Fibroblast of lung (primary cell): Measurements from ENCODE around the gene ZNF143.

Source experiments
- EZH2 ChIP-seq: IDR thresholded peaks from 2 replicates; pipeline ENCODE4 v1.5.1; 2012; ENCODE audit warnings: low read length, control low read depth, mild to moderate bottlenecking; ENCODE audit errors: missing control alignments
- TF ChIP-seq, protein P1 (sequence below), 2 donors: IDR thresholded peaks in 1 of 2; conservative IDR thresholded peaks in 1 of 2; 1 replicate in 1 of 2; 2 replicates in 1 of 2; pipeline ENCODE4 v1.5.1; 2011 to 2012; ENCODE audit warnings: low read length in 2 of 2, control low read depth in 1 of 2, inconsistent platforms in 1 of 2, low read depth in 1 of 2, mild to moderate bottlenecking in 1 of 2

DNA sequence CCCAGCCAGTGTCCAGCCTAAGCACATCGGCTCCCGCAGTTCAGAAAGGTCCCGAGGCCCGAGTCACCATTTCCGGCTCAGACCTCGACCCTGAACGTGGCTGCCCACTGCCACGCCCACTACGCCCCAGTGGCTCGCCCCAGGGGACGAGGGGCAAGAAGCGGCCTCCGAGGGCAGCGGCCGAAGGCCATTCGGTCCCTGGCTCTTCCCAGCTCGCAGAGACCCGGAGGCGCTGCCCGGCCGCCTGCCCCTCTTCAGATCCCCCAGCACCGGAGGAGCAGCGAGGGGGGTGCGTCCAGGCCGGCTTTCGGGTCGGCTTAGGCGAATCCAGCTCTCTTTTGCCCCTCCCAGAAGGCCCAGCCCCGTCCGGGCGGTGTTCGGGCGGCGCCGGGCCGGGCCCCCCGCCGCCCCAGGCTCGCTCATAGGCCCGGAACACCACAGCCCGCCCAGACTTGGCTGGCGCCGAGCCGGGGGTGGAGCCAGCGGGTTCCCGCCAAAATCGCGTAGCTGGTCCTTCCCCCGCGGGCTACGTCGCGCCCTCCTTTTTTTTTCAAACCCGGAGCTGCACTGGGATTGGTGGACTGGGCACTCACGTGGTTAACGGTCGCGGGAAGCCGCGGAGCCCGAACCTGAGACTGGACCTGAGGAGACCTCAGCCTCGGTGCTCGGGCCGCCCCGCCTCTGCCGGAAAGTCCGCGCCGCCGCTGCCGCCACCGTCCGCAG is 112.4 kb downstream of the ZNF143 start, which contains the start of gene WEE1:
- TF ChIP-seq, protein P1, sequence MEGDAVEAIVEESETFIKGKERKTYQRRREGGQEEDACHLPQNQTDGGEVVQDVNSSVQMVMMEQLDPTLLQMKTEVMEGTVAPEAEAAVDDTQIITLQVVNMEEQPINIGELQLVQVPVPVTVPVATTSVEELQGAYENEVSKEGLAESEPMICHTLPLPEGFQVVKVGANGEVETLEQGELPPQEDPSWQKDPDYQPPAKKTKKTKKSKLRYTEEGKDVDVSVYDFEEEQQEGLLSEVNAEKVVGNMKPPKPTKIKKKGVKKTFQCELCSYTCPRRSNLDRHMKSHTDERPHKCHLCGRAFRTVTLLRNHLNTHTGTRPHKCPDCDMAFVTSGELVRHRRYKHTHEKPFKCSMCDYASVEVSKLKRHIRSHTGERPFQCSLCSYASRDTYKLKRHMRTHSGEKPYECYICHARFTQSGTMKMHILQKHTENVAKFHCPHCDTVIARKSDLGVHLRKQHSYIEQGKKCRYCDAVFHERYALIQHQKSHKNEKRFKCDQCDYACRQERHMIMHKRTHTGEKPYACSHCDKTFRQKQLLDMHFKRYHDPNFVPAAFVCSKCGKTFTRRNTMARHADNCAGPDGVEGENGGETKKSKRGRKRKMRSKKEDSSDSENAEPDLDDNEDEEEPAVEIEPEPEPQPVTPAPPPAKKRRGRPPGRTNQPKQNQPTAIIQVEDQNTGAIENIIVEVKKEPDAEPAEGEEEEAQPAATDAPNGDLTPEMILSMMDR (conservative IDR thresholded peaks at IDR 0.05 in 1 of 2, IDR thresholded peaks at IDR 0.05 in 1 of 2; ENCODE audit: low read depth in 1 of 2, low read length in 2 of 2) = no peak
- TF ChIP-seq EZH2 = no peak
